Neural progenitor cell (in vitro differentiated cells): ENCODE data around the gene TPST2. TPM values are rescaled to one million over a fixed set of nuclear protein-coding genes. Genes with fewer than 3 reads are reported as not detected.

Experiments used
- DNase-seq: peaks from one replicate; pipeline ENCODE4 v3.0.0-alpha.2; 2016; ENCODE audit warnings: low spot score
- H2AFZ ChIP-seq: fragments of 200-600 bp; sonication (generic); replicated peaks from 2 replicates; pipeline ENCODE4 v1.6.1; 2016; ENCODE audit warnings: antibody characterized with exemption
- H3F3A ChIP-seq: fragments of 200-600 bp; sonication (generic); 2 replicates; pipeline ENCODE4 v1.6.1; 2016; ENCODE audit warnings: antibody characterized with exemption, low read depth
- H3K27ac ChIP-seq: fragments of 200-600 bp; sonication (generic); 2 replicates; pipeline ENCODE4 v1.5.1; 2016; ENCODE audit warnings: mild to moderate bottlenecking
- H3K27me3 ChIP-seq: fragments of 200-600 bp; sonication (generic); 2 replicates; pipeline ENCODE4 v1.6.1; 2016; ENCODE audit warnings: mild to moderate bottlenecking, moderate library complexity
- H3K36me3 ChIP-seq: fragments of 200-600 bp; sonication (generic); 2 replicates; pipeline ENCODE4 v1.5.1; 2016
- H3K4me1 ChIP-seq: fragments of 200-600 bp; sonication (generic); 2 replicates; pipeline ENCODE4 v1.6.1; 2016; ENCODE audit warnings: mixed run types
- H3K4me2 ChIP-seq: fragments of 200-600 bp; sonication (generic); 2 replicates; pipeline ENCODE4 v1.6.1; 2016
- H3K4me3 ChIP-seq: fragments of 200-600 bp; sonication (generic); 2 replicates; pipeline ENCODE4 v1.5.1; 2016
- H3K79me2 ChIP-seq: fragments of 200-600 bp; sonication (generic); 2 replicates; pipeline ENCODE4 v1.6.1; 2016; ENCODE audit warnings: low read depth
- H3K9ac ChIP-seq: fragments of 200-600 bp; sonication (generic); 2 replicates; pipeline ENCODE4 v1.6.1; 2016
- H3K9me3 ChIP-seq: fragments of 200-600 bp; sonication (generic); 2 replicates; pipeline ENCODE4 v1.5.1; 2016; ENCODE audit warnings: low read depth
- H4K20me1 ChIP-seq: fragments of 200-600 bp; sonication (generic); 2 replicates; pipeline ENCODE4 v1.6.1; 2016; ENCODE audit warnings: low read depth
- H3K27ac Mint-ChIP-seq: 3 replicates; pipeline ENCODE4 v1.8.0; 2021; ENCODE audit warnings: mixed read lengths
- H3K27me3 Mint-ChIP-seq: 2 replicates; pipeline ENCODE4 v1.8.0; 2022; ENCODE audit warnings: low read depth, mild to moderate bottlenecking, inconsistent platforms, moderate library complexity, mixed read lengths; ENCODE audit not compliant: insufficient read depth
- H3K36me3 Mint-ChIP-seq: 3 replicates; pipeline ENCODE4 v1.8.0; 2021; ENCODE audit warnings: mixed read lengths
- H3K4me1 Mint-ChIP-seq: 3 replicates; pipeline ENCODE4 v1.8.0; 2021; ENCODE audit warnings: mixed read lengths
- H3K4me3 Mint-ChIP-seq: 3 replicates; pipeline ENCODE4 v1.8.0; 2021; ENCODE audit warnings: mild to moderate bottlenecking, moderate library complexity, mixed read lengths
- H3K9me3 Mint-ChIP-seq: 3 replicates; pipeline ENCODE4 v1.8.0; 2020; ENCODE audit warnings: mixed read lengths
- EZH2 ChIP-seq: fragments of 200-600 bp; sonication (generic); IDR thresholded peaks from 2 replicates; pipeline ENCODE4 v1.6.1; 2017; ENCODE audit warnings: antibody characterized with exemption, mild to moderate bottlenecking, moderate library complexity
- EZH2phosphoT487 ChIP-seq: fragments of 200-600 bp; sonication (generic); IDR thresholded peaks from 2 replicates; pipeline ENCODE4 v1.6.1; 2017; ENCODE audit warnings: antibody characterized with exemption
- microRNA counts: library from miRNA; unstranded; fragments of <30 nt; microRNA quantifications from one replicate; lab custom pipeline; 2016
- microRNA-seq: library from miRNA; unstranded; fragments of <30 nt; microRNA quantifications from one replicate; pipeline ENCODE4, GENCODE V29; 2016
- small RNA-seq: library from RNA; depleted of rRNA; stranded (forward); fragments of <200 nt; gene quantifications from one replicate; pipeline ENCODE3, GENCODE V24; 2015
- total RNA-seq: library from RNA; depleted of rRNA; stranded (reverse); fragments of >200 nt; gene quantifications from 2 replicates; pipeline ENCODE4 v1.2.3, GENCODE V29; 2015; ENCODE audit warnings: low replicate concordance
- TF ChIP-seq, protein P1 (sequence below): fragments of 200-600 bp; sonication (generic); IDR thresholded peaks from 2 replicates; pipeline ENCODE4 v1.5.1; 2017; ENCODE audit warnings: antibody characterized with exemption, mild to moderate bottlenecking

Gene TPST2
- total RNA-seq, 1 donor from 2014 or later = 31.7 TPM

- H3K9ac ChIP-seq = no peak overlapping the region
- Mint-ChIP-seq H3K36me3 (peaks cover 27% of the 10 kb centered on the region), H3K4me3 (no peak overlapping the region), H3K27me3 (peaks cover 3% of the 10 kb centered on the region), H3K9me3 (no peaks in the 10 kb centered on the region), H3K27ac (no peak overlapping the region), H3K4me1 (peaks cover 23% of the 10 kb centered on the region)
- no peaks in the 10 kb centered on the region for H3K27me3 ChIP-seq
- no peak overlapping the region for H3K4me2 ChIP-seq
- TF ChIP-seq EZH2 = no peak
- no peak for TF ChIP-seq EZH2phosphoT487
- TF ChIP-seq, protein P1, sequence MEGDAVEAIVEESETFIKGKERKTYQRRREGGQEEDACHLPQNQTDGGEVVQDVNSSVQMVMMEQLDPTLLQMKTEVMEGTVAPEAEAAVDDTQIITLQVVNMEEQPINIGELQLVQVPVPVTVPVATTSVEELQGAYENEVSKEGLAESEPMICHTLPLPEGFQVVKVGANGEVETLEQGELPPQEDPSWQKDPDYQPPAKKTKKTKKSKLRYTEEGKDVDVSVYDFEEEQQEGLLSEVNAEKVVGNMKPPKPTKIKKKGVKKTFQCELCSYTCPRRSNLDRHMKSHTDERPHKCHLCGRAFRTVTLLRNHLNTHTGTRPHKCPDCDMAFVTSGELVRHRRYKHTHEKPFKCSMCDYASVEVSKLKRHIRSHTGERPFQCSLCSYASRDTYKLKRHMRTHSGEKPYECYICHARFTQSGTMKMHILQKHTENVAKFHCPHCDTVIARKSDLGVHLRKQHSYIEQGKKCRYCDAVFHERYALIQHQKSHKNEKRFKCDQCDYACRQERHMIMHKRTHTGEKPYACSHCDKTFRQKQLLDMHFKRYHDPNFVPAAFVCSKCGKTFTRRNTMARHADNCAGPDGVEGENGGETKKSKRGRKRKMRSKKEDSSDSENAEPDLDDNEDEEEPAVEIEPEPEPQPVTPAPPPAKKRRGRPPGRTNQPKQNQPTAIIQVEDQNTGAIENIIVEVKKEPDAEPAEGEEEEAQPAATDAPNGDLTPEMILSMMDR = no peak
- no peak for DNase-seq
- H3K79me2 ChIP-seq = peaks cover 18% of the 10 kb centered on the region
- no peaks in the 10 kb centered on the region for H3K9me3 ChIP-seq
- no peak overlapping the region for H3K4me3 ChIP-seq
- no peak overlapping the region for H2AFZ ChIP-seq
- H3K4me1 ChIP-seq = peaks cover 6% of the 10 kb centered on the region
- no peaks in the 10 kb centered on the region for H3K36me3 ChIP-seq
- H4K20me1 ChIP-seq = peaks cover 4% of the 10 kb centered on the region
- no peaks in the 10 kb centered on the region for H3F3A ChIP-seq
- no peak overlapping the region for H3K27ac ChIP-seq
Observed at GRCh38 chr22:26474682-26475081, 115.2 kb downstream of the TPST2 start.

MicroRNAs within 50 kb of the gene (microRNA counts, 767-probe panel; counts per million panel counts)
- microRNA hsa-miR-548j (lab: Ali Mortazavi, UCI) = 460 counts per million, percentile 90 among the panel's probes with 10 or more counts

Small RNAs within 50 kb of the gene (microRNA-seq; reads per million reads assigned to microRNA genes)
- gene MIR548J = 4.2 reads per million, percentile 21 among the genes with 10 or more reads in this experiment

Small RNAs within 50 kb of the gene (small RNA-seq; reads per million reads assigned to genes)
- gene MIR548J = 0.07 reads per million

Other genes starting within 250 kb of the TPST2 start
- 9.3 and 12.7 TPM in 2 replicates for gene ASPHD2, start 160.9 kb downstream of the TPST2 start, total RNA-seq
- gene HPS4, start 106.3 kb downstream of the TPST2 start, total RNA-seq = 65.3 and 95.5 TPM in 2 replicates
- gene SRRD, start 106.3 kb downstream of the TPST2 start, total RNA-seq = 28.0 and 36.0 TPM in 2 replicates
- gene TFIP11, start 77.7 kb downstream of the TPST2 start, total RNA-seq = 22.2 and 26.2 TPM in 2 replicates
- 0.53 TPM in 1 of 2 replicates, not detected in the other for gene CRYBB1, start 27.9 kb upstream of the TPST2 start, total RNA-seq
- 1.1 and 1.6 TPM in 2 replicates for gene CRYBA4, start 31.8 kb upstream of the TPST2 start, total RNA-seq
- gene MIAT, start 67.5 kb upstream of the TPST2 start, total RNA-seq = 262 and 277 TPM in 2 replicates